SK-N-MC (cell line): ENCODE data around the gene KLK2.

ENCODE experiments used
- DNase-seq: peaks from one replicate; pipeline ENCODE4 v3.0.0-alpha.2; 2011; ENCODE audit warnings: low read depth, low spot score
- H3K27ac ChIP-seq: fragments of 200-600 bp; sonication (generic); 2 replicates; pipeline ENCODE4 v1.5.1; 2016; ENCODE audit warnings: mixed run types
- H3K36me3 ChIP-seq: fragments of 200-600 bp; sonication (generic); 2 replicates; pipeline ENCODE4 v1.6.1; 2017; ENCODE audit warnings: antibody characterized with exemption, low read length, mixed read lengths; ENCODE audit not compliant: insufficient read depth
- H3K4me3 ChIP-seq: fragments of 200-600 bp; sonication (generic); 2 replicates; pipeline ENCODE4 v1.5.1; 2016
- H3K9ac ChIP-seq: fragments of 200-600 bp; sonication (generic); 2 replicates; pipeline ENCODE4 v1.8.0; 2017; ENCODE audit warnings: mixed run types, mixed read lengths; ENCODE audit not compliant: insufficient read length
- H3K9me3 ChIP-seq: fragments of 200-600 bp; sonication (generic); 2 replicates; pipeline ENCODE4 v1.6.1; 2017; ENCODE audit warnings: low read depth, mild to moderate bottlenecking, antibody characterized with exemption, low read length, moderate library complexity, mixed read lengths
- EZH2 ChIP-seq: fragments of 200-600 bp; sonication (generic); IDR thresholded peaks from one replicate; pipeline ENCODE4 v1.6.1; 2017; ENCODE audit warnings: antibody characterized with exemption
- FOXP2 ChIP-seq: optimal IDR thresholded peaks from 2 replicates; pipeline ENCODE3; 2011; ENCODE audit warnings: mild to moderate bottlenecking, moderate library complexity; ENCODE audit not compliant: insufficient read depth; ENCODE audit errors: extremely low read length, control extremely low read depth
- POLR2AphosphoS5 ChIP-seq: IDR thresholded peaks from 2 replicates; pipeline ENCODE4 v1.6.1; 2012; ENCODE audit warnings: mild to moderate bottlenecking, low read depth, low read length, borderline replicate concordance

Gene KLK2

DNA sequence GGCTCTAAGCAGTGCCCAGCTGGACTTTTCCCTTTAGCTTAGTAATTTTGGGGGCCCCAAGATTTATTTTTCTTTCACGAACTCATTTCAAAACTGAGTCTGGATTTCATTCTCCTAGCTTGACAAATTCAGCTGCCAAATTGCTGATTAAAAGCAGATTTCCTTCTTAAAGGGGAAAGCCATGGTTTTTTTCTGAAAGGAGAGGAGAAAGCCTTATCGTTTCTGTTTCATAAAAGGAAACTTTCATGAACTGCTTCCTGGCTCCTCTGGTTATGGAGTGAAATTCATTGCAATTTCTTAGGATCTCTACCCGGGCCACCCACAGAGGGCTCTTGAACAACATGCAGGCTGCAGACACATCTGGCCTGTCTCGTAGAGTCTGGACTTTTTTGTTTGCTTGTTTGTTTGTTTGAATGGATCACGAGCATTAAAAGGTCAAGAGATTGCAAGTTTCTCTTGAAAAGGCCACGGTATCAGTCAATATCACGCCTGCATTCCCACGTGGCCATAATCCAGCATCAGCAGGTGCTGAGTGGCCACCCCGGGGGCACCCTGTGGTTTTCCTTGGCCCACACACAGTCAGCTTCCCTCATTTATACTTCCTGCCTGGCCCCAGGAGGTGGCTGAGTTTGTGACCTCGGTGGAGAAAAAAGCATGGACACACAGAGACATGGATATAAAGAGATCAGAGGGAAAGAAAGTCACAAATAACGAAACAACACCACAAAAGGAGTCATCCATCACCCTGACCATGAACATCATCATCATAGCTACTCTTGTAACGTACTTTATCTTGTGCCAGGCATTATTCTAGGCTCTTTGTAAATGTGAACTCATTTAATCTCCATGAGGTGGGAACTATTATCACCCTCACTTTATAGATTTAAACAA is 48.4 kb downstream of the KLK2 start:
- Histone ChIP-seq H3K9me3 (no peaks in the 10 kb centered on the region), H3K9ac (peak overlapping the region; percentile 48), H3K36me3 (no peaks in the 10 kb centered on the region), H3K4me3 (peak overlapping the region; percentile 69), H3K27ac (peak overlapping the region; percentile 76)
- DNase-seq = no peak
- TF ChIP-seq EZH2 (no peak), FOXP2 (no peak)

DNA sequence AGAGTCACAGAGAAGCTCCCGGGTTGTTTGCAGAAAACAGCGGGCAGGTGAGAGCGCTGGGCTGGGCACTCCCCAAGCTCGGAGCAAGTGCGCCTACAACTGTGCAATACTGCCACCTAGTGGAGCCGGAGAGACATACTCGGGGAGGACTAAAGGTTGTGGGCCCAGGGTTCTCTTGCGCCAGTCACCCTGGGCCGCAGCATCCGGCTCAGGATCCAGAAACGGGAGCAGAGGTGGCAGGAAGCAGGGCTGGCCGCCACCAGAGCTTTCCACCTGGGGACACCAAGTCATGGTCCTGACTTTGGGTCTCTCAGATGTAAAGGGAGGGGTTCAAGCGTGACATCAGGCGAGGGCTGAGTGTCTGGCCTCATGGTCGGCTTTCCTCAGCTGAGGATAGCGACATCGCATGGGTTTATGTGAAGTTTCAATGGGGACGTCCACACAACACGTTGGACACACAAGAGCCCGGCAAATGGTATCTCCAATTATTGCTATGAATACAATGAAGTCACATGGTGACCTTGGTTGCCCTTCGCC is 49.1 kb downstream of the KLK2 start:
- peak overlapping the region; percentile 69 for H3K4me3 ChIP-seq
- DNase-seq = peak; percentile 52
- TF ChIP-seq FOXP2 (no peak), POLR2AphosphoS5 (no peak), EZH2 (no peak)
- no peaks in the 10 kb centered on the region for H3K36me3 ChIP-seq
- H3K27ac ChIP-seq = no peak overlapping the region
- H3K9me3 ChIP-seq = no peaks in the 10 kb centered on the region
- no peak overlapping the region for H3K9ac ChIP-seq

DNA sequence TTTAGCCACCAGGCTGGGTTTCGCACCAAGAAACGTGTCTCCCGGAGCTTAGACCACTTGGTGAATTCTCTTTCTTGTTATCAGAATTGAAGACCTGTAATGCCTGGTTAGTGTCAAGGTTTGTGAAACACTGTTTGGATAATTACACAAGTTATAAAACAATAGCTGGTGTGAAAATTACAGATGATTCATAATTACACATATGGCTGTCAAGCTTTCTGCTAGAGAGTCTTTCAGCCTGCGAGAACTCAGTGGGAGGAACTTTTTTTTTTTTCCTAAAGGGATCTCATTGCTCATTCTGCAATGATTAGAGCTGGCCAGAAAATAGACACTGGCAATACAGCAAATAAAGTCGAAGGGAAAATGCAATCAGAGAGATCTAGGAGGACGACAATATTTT is 51.3 kb downstream of the KLK2 start:
- H3K9ac ChIP-seq = no peak overlapping the region

DNA sequence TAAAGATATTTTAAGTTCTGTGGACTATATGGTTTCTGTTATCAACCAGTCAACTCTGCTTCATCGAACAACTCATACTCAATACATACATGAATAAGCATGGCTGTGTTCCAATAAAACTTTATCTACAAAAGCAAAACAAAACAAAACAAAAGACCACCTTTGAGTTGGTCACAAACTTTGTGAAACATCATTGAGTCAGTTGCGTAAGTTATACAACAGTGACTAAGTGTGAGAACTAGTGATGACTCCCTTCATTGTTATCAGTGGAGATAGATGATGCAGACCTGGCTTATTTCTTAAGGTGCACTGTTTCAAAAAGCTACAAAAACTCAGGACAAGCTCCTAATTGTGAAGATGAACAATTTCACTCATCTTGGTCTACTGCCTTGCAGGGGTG is 52.5 kb downstream of the KLK2 start:
- no peaks in the 10 kb centered on the region for H3K9me3 ChIP-seq
- no peak overlapping the region for H3K27ac ChIP-seq
- DNase-seq = no peak
- no peak overlapping the region for H3K4me3 ChIP-seq
- H3K9ac ChIP-seq = no peak overlapping the region
- no peak for TF ChIP-seq EZH2
- TF ChIP-seq POLR2AphosphoS5 = no peak
- no peak for TF ChIP-seq FOXP2
- H3K36me3 ChIP-seq = no peaks in the 10 kb centered on the region

More for the DNA sequence above, 51.3 kb downstream of the KLK2 start:
- no peak overlapping the region for H3K4me3 ChIP-seq
- H3K27ac ChIP-seq = no peak overlapping the region
- no peaks in the 10 kb centered on the region for H3K9me3 ChIP-seq
- TF ChIP-seq EZH2 (no peak), FOXP2 (no peak), POLR2AphosphoS5 (no peak)
- no peak for DNase-seq
- H3K36me3 ChIP-seq = no peaks in the 10 kb centered on the region

DNA sequence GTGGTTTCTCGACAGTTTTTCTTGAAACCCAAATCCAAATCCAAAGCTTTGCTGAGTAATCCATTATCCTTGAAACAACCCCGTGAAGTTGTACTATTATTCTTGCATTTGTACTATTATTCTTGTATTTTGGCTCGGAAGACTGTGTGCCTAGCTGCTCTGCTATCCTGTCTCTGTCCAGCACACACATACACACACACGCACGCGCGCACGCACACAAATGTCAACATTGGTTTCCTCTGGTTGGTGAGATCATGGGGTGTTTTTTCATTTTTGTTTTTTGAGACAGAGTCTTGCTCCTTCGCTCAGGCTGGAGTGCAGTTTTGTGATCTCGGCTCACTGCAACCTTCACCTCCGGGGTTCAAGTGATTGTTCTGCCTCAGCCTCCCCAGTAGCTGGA is 52.9 kb downstream of the KLK2 start:
- no peak overlapping the region for H3K4me3 ChIP-seq
- H3K9ac ChIP-seq = no peak overlapping the region
- no peak overlapping the region for H3K27ac ChIP-seq
- H3K9me3 ChIP-seq = no peaks in the 10 kb centered on the region
- TF ChIP-seq FOXP2 (no peak), POLR2AphosphoS5 (no peak), EZH2 (no peak)
- no peaks in the 10 kb centered on the region for H3K36me3 ChIP-seq
- no peak for DNase-seq

- Histone ChIP-seq H3K9me3 (no peaks in the 10 kb centered on the region), H3K27ac (no peak overlapping the region), H3K36me3 (no peaks in the 10 kb centered on the region), H3K9ac (no peak overlapping the region), H3K4me3 (no peak overlapping the region)
- TF ChIP-seq EZH2 (no peak), FOXP2 (no peak), POLR2AphosphoS5 (no peak)
- DNase-seq = no peak
Observed at GRCh38 chr19:50928831-50929230, 55.6 kb downstream of the KLK2 start.
